ENCODE results near the gene SLC16A10. TPM values are rescaled to one million over a fixed set of nuclear protein-coding genes. Genes with fewer than 3 reads are reported as not detected.

Gene SLC16A10
- polyA plus RNA-seq, 1 donor (not counting 4 experiments of a cell fraction or from before 2014, with no cell fraction given): not detected

GRCh38 chr6:111270121-111270520 is 182.8 kb downstream of the SLC16A10 start:
- H3K27ac ChIP-seq (ENCODE audit: control insufficient read depth, insufficient read depth, low read length): no peak overlapping the region
- peaks cover 13% of the 10 kb centered on the region for H3K4me1 ChIP-seq (ENCODE audit: control insufficient read depth, extremely low read depth, insufficient read depth, low read length)
- DNase-seq (ENCODE audit: low read depth, low spot score): no peak

GRCh38 chr6:111274593-111275217 is 187.4 kb downstream of the SLC16A10 start:
- TF ChIP-seq EZH2 (IDR thresholded peaks at IDR 0.05; ENCODE audit: low read length): no peak
- TF ChIP-seq CTCF (optimal IDR thresholded peaks at IDR 0.05 in 1 of 3, IDR thresholded peaks at IDR 0.05 in 1 of 3, conservative IDR thresholded peaks at IDR 0.05 in 1 of 3; ENCODE audit: extremely low read depth in 1 of 3, insufficient read depth in 2 of 3, low read length in 3 of 3): no peak
- Histone ChIP-seq H3K27me3 (ENCODE audit: control insufficient read depth, extremely low read depth, insufficient read depth, low read length) (no peaks in the 10 kb centered on the region), H3K9me3 (ENCODE audit: control insufficient read depth, low read depth, low read length) (no peaks in the 10 kb centered on the region), H3K9me1 (ENCODE audit: control insufficient read depth, extremely low read depth, insufficient read depth, low read length) (no peaks in the 10 kb centered on the region), H4K20me1 (ENCODE audit: control insufficient read depth, extremely low read depth, insufficient read depth, low read length) (no peaks in the 10 kb centered on the region), H3K9ac (ENCODE audit: control insufficient read depth, extremely low read depth, insufficient read depth, low read length) (no peak overlapping the region), H3K4me1 (ENCODE audit: control insufficient read depth, extremely low read depth, insufficient read depth, low read length) (no peaks in the 10 kb centered on the region), H3K4me3 (ENCODE audit: control insufficient read depth in 2 of 3, extremely low read depth in 1 of 3, insufficient read depth in 2 of 3, low read depth in 1 of 3, low read length in 3 of 3) (no peak overlapping the region), H3K36me3 (ENCODE audit: control insufficient read depth in 2 of 2, extremely low read depth in 1 of 2, insufficient read depth in 2 of 2, low read length in 2 of 2) (peaks cover 4 to 10% of the 10 kb centered on the region in 2 experiments), H3K27ac (ENCODE audit: control insufficient read depth, insufficient read depth, low read length) (no peak overlapping the region), H2AFZ (ENCODE audit: control insufficient read depth, low read length) (no peak overlapping the region), H3K4me2 (ENCODE audit: control insufficient read depth, extremely low read depth, insufficient read depth, low read depth, low read length) (no peak overlapping the region), H3K79me2 (ENCODE audit: control insufficient read depth, insufficient read depth, low read length) (peaks cover 19% of the 10 kb centered on the region)
- DNase-seq (ENCODE audit: low read depth, low spot score): no peak
- dilution Hi-C loops (cut with MboI; ENCODE audit: extremely low pct_ligation_motif_present, low sequenced_read_pairs): no loop called here
- no peak for FAIRE-seq

More at GRCh38 chr6:111270121-111270520, 182.8 kb downstream of the SLC16A10 start:
- peaks cover 6 to 16% of the 10 kb centered on the region in 2 experiments for H3K36me3 ChIP-seq (ENCODE audit: control insufficient read depth in 2 of 2, extremely low read depth in 1 of 2, insufficient read depth in 2 of 2, low read length in 2 of 2)
- no peaks in the 10 kb centered on the region for H3K27me3 ChIP-seq (ENCODE audit: control insufficient read depth, extremely low read depth, insufficient read depth, low read length)
- H2AFZ ChIP-seq (ENCODE audit: control insufficient read depth, low read length): no peak overlapping the region
- H3K4me2 ChIP-seq (ENCODE audit: control insufficient read depth, extremely low read depth, insufficient read depth, low read depth, low read length): no peak overlapping the region
- no peaks in the 10 kb centered on the region for H3K9me1 ChIP-seq (ENCODE audit: control insufficient read depth, extremely low read depth, insufficient read depth, low read length)
- TF ChIP-seq CTCF (optimal IDR thresholded peaks at IDR 0.05 in 1 of 3, IDR thresholded peaks at IDR 0.05 in 1 of 3, conservative IDR thresholded peaks at IDR 0.05 in 1 of 3; ENCODE audit: extremely low read depth in 1 of 3, insufficient read depth in 2 of 3, low read length in 3 of 3) (no peak), EZH2 (IDR thresholded peaks at IDR 0.05; ENCODE audit: low read length) (no peak)
- no peaks in the 10 kb centered on the region for H4K20me1 ChIP-seq (ENCODE audit: control insufficient read depth, extremely low read depth, insufficient read depth, low read length)
- peaks cover 30% of the 10 kb centered on the region for H3K79me2 ChIP-seq (ENCODE audit: control insufficient read depth, insufficient read depth, low read length)
- H3K4me3 ChIP-seq (ENCODE audit: control insufficient read depth in 2 of 3, extremely low read depth in 1 of 3, insufficient read depth in 2 of 3, low read depth in 1 of 3, low read length in 3 of 3): no peak overlapping the region
- dilution Hi-C loops (cut with MboI; ENCODE audit: extremely low pct_ligation_motif_present, low sequenced_read_pairs): no loop called here
- H3K9ac ChIP-seq (ENCODE audit: control insufficient read depth, extremely low read depth, insufficient read depth, low read length): no peak overlapping the region
- no peak for FAIRE-seq
- no peaks in the 10 kb centered on the region for H3K9me3 ChIP-seq (ENCODE audit: control insufficient read depth, low read depth, low read length)
